GM19372 (cell line): ENCODE data around the gene FMO4.
"Not testable (repeated sequence)": the region's sequence is repeated elsewhere in the genome, so short reads cannot be mapped to it uniquely, and the experiment has no call there.

Source experiments
- ATAC-seq: cut with Tn5 transposase; IDR thresholded peaks from one replicate; pipeline ENCODE4 v1.9.1; 2021; ENCODE audit warnings: mild to moderate bottlenecking, low read depth, moderate library complexity; ENCODE audit not compliant: unreplicated experiment

FMO4 gene, protein sequence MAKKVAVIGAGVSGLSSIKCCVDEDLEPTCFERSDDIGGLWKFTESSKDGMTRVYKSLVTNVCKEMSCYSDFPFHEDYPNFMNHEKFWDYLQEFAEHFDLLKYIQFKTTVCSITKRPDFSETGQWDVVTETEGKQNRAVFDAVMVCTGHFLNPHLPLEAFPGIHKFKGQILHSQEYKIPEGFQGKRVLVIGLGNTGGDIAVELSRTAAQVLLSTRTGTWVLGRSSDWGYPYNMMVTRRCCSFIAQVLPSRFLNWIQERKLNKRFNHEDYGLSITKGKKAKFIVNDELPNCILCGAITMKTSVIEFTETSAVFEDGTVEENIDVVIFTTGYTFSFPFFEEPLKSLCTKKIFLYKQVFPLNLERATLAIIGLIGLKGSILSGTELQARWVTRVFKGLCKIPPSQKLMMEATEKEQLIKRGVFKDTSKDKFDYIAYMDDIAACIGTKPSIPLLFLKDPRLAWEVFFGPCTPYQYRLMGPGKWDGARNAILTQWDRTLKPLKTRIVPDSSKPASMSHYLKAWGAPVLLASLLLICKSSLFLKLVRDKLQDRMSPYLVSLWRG

DNA sequence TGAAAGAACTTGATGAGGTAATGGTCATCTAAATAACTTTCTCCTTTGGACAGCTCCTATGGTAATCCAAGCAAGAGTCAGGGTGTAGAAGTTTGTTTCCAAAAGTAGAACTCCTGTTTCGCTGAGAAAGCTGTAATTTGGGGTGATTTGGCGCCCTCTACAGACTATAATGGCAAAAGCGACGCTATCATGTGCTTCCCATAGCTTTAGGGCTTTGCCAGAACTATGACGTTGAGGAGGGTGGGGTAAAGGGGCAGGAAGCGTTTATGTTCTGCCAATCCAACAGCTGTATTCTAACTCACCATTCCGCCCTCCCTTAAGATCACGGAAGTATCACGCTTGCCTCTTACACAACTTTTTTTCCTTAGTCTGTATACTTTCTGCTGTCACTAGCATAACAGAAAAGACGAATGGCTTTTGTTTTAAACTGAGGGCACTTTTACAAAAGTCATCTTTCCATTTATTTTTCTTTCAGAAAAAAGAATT lies at the start of gene FMO4:
TSS of gene FMO4 (plus strand) at position 349 of the 486 bp plus-strand sequence. CDS start 5,643 bp downstream, outside the sequence.
- ATAC-seq: peak; percentile 100

DNA sequence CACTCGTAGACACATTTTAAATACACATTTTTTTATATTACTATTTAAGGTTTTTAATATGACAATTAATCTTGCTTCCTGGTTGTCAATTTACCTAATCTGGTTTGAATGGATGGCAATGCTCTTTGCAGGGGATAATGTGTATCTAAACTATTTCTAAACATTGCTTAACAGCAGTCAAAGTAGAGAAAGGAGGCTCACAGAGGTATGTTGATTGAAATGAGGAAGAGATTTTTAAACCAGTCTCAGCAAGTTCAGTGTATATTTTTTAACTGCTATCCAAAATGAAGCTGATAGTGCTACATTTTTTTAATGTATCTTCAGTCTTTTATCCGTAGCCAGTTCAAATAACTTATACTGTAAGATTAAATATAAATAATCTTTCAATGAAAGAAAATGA lies 48.3 kb upstream of the FMO4 start:
- no peak for ATAC-seq

DNA sequence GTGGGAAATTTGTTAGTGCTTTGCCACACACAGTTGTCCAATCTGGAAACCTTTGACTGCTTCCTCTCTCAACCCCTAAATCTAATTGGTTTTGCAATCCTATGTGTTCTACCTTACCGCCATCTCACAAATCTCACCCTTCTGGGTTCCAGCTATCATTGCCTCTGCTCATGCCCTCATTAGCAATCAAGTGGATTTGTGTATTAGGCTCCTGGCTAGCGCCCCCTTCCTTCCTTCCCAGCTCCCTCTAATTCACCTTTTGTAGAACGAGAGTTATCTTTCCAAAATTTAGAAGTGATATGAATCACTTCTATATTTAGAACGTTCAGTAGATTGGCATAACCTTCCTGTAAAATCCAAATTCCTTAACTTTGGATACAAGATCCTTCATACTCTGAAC lies 47.1 kb upstream of the FMO4 start:
- no peak for ATAC-seq

DNA sequence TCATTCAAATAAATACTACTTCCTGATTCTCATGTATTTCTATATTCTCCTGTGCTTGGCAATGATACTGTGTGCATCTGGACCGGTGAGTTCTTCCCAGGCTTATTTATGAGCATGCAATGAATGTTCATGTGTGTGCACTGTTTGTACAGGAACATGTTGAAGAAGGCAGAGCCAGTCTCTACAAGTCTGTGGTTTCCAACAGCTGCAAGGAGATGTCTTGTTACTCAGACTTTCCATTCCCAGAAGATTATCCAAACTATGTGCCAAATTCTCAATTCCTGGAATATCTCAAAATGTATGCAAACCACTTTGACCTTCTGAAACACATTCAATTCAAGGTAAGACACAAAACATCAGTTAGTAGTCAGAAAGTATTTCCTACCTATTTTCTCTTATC lies 46.6 kb upstream of the FMO4 start:
- no peak for ATAC-seq

DNA sequence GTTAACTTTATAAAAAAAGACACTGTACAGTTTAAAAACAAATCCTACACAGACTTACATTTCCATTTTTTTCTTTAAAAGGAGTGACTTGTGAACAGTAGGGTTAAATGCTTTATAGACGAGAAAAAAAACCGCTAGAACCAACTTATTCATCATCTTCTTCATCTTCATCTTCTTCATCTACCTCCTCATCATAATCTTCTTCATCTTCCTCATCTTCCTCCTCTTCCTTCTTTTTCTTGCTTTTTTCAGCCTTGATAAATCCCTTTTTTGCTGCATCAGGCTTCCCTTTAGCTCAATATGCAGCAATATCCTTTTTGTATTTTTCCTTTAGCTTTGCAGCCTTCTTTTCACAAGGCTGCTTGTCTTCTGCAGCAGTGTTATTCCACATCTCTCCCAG lies 43.2 kb upstream of the FMO4 start:
- ATAC-seq: no peak

DNA sequence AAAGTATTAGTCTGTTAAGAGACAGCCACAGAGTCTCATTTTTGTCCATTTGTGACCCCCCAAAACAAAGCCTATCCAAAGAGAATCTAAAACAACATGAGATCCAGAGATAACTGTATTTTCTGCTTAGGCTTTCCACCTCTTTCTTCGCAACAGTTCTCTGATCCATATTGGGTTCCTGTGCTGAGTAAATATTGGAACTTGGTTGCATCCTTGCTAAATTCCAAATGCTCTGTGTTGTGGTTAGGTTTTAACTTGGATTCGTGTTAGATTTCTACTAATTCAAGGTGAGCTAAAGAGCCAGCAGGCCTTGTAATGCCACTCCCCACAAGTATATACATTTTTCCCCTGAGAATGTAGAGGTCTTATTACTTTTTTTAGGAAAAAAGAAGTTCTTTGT lies 36.4 kb upstream of the FMO4 start:
- no peak for ATAC-seq

DNA sequence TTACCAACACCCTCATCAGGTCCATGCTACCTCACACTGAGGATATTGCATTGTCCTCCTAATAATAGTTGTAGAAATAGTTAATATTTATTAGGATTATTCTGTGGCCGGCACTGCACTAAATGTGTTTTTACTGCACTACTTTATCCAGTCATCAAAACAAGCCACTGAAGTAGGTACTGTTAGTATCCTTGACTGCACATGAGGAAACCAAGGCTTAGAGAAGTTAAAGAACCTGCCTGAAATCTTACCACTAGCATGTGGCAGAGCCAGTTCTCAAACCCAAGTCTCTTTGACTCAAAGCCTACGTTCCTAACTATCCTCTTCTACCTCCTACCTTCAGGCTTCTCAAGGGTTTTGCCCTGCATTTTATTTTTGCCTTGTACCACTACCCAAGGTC lies 34.7 kb upstream of the FMO4 start:
- no peak for ATAC-seq

DNA sequence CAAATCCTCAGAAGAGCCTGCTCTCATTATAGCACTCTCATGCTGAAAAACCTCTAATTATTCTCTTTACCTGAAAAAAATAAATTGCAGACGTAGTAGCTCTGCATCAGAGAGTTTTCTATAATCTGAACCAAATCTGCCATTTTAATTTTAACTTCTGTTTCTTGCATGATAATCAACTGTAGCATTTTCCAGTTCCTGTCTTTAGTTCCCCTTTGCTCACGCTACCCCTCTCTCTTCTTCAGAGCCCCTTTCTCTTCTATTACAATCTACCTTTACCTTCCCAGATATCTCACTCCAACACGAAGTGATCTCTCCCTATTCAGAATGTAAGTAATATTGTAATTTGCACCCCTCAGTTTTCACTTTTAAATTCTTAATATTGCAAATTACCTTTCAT lies 34.3 kb upstream of the FMO4 start:
- no peak for ATAC-seq

DNA sequence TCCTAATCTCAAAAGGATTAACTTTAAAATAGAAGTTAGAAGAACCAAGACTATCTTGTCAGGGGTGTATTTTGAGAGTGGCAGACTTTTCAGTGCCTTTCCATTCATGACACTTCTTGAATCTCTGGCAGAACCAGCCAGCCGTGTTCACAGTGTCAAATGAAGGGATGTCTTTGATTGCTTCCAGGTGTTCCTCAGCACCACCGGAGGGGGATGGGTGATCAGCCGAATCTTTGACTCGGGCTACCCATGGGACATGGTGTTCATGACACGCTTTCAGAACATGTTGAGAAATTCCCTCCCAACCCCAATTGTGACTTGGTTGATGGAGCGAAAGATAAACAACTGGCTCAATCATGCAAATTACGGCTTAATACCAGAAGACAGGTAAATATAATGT lies 33.4 kb upstream of the FMO4 start:
- ATAC-seq: no peak

DNA sequence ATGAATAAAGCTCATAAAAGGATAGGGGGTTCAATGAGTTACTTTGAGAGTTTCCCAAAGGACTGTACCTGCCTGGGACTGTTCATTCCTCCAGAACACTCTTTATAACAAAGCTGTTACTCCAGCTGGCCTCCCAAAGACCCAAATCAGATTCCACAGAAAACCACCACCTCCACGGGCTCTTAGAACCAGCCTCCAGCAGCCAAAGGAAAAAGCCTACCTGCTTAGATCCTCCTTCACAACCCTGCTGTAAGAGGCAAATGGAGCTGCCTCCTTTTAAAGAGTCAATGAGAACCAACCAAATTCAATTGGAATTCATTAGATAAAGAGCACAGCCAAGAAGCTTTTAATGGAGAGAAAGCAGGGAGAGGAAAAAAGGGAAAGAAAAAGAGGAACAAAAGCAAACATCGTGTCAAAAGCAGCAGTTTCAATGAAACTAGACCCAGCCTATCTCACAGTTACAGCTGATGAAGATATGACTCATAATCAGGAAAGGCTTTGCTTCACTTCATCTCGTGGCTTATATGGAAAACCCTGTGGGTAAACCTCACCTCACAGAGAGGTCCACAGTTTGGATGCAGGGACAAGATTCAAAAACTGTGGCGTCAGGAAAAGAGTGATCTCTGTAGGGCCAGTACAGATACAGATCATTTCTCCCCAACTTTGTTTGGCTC lies 27.8 kb upstream of the FMO4 start:
- no peak for ATAC-seq

DNA sequence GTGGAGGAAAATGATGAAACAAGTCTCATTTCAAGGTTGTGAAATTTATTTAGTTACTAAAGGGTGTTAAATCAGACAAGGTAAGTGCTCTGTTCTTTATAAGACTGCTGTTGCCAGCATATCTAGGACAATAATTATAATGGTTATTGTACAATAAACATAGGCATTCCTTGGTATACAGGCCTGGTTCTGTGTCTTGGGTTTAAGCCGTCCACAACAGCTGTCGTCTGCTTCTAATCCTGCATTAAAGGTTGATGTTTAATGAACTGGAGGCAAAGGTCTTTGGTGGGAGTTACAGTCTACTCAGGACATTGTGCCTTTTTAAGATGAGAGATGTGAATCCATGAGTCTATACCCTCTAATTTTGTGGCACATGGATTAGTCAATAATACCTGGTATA lies 23.4 kb upstream of the FMO4 start:
- ATAC-seq: no peak

DNA sequence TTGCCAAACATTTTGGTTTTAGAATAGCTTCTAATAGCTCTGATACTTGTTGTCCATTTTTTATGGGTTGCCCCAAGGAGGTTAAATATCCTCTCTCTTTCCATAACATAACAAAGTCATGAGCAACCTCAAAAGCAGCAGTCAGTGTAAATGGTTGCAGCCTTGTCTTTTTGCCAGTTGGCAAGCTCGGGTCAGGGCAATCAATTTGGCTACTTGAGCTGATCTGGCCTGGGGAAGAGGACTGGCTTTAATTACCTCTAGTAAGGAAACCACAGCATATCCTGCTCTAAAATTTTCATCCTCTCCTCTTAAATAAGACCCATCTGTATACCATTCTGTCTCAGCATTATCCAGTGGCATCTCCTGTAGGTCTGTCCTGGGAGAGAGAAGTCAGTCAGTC lies 21.2 kb upstream of the FMO4 start:
- ATAC-seq: no peak

DNA sequence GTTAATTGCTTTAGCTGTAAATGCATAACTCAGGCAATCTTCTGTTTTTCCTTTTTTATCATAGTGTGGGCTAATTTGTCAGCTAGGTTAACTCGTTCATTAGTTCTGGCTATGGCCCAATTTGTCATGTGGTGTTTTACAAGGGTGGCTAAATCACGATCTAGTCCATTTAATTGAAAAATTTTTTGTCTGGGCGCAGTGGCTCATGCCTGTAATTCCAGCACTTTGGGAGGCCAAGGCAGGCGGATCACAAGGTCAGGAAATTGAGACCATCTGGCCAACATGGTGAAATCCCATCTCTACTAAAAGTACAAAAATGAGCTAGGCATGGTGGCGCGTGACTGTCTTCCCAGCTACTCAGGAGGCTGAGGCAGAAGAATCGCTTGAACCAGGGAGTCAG lies 18.6 kb upstream of the FMO4 start:
- ATAC-seq: not testable (repeated sequence)

DNA sequence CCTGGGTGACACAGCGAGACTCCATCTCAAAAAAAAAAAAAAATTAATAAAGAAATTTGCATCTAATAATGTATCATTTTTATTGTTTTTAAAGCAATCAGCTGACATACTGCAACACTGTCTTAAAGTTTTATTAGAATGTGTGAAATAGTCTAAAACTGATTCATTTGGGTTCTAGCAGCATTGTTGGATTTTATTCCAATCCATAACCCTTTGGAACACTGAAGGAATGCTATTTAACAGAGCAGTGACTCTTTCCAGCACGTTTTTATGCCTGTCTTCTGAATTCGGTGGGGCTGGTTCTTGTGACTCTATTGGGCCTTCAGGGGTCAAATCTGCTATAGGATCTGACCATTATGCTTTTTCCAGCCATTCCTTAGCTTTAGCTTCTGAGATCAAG lies 18.2 kb upstream of the FMO4 start:
- ATAC-seq: no peak

DNA sequence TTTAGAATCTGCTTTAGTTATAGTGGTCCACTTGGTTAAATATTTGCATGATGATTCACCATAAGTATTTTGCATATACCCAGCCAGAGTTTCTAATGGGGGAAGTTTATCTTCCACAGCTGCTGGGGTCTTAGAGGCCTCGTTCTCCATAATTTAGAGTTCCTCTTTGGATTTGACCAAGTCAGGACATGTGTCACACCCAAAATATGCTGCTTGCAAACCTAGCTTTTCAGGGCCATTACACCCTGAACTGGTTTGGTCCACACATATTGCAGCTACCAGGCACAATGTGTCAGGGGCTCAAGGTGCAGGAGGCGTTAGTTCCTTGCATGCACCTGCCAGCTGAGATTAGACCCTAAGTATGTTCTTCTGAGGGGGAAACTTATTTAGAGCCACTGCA lies 17.1 kb upstream of the FMO4 start:
- no peak for ATAC-seq

DNA sequence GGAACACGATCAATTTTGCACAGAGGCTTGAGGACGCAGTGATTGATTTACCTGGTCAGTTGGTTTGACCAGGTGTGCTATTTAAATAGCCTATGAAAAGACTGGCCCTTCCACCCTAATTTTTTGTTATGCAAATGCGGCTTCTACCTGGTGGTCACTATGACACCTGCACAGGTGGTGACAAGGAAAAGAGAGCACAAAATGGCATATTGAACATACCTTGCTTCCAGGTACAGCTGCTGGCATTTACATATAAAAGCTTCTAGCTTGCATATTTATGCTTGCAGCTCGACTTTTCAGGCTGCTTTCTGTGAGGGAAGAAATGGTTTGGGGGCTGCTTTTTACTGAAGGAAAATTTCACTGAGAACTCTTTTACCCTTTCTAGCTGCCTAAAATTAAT lies 15.3 kb upstream of the FMO4 start:
- no peak for ATAC-seq

DNA sequence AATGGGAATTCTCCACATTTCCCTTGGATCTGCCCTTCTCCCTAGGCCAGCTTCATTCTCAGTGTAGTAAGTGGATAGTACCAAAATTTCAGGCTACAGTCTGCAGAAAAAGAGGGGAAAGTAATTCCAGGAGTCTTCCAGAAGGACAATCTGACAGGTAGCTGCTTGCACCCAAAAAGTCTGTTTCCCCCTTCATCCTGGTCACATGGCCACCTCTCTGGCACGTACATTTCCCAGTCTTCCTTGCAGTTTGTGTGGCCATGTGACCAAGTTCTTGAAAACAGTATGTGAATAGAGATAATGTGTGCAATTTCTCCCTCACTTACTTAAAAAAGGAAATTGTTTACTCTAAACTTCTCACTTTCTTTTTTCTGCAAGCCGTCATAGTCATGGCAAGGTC lies 14.6 kb upstream of the FMO4 start:
- ATAC-seq: no peak

DNA sequence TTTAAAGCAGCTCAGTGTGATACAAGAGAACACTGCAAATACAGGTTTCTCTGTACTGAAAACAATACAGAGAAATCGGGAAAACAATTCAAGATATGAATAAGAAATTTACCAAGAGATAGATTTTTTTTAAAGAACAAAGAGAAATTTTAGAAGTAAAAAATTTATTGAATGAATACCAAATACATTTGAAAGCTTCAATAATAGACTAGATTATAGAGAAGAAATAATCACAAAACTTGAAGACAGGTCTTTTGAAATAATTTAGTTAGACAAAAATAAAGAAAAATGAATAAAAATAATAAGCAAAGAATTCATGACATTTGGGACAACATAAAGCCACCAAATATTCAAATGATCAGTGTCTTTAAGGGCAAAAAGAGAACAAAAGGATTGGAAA lies 13.6 kb upstream of the FMO4 start:
- no peak for ATAC-seq

DNA sequence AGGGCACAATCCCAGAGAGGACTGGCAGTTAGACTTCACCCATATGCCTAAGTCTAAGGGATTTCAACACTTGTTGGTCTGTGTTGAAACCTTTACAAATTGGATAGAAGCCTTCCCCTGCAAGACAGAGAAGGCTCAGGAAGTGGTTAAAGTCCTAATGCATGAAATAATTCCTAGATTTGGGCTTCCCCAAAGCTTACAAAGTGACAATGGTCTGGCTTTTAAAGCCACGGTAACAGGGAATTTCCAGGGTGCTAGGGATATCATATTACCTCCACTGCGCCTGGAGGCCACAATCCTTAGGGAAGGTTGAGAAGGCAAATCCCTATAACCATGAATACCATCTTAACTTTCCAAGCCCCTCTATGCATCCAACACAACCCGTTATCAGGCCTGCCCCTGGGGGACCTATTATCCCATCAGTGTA lies 3.3 kb upstream of the FMO4 start:
- no peak for ATAC-seq

DNA sequence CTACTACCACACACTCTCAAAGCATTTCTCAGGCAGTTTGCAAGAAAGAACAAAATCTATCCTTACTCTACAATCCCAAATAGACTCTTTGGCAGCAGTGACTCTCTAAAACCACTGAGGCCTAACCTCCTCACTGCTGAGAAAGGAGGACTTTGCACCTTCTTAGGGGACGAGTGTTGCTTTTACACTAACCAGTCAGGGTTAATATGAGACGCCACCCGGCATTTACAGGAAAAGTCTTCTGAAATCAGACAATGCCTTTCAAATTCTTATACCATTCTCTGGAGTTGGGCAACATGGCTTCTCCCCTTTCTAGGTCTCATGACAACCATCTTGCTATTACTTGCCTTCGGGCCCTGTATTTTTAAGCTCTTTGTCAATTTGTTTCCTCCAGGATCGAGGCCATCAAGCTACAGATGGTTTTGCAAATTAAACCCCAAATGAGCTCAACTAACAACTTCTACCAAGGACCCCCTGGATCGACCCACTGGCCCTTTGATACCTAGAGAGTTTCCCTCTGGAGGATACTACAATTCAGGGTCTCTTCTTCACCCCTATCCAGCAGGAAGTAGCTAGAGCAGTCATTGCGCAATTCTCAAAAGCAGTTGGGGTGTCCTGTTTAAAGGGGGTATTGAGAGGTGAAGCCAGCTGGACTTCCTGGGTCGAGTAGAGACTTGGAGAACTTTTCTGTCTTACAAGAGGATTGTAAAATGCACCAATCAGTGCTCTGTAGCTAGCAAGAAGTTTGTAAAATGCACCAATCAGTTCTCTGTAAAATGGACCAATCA lies 2.0 kb upstream of the FMO4 start:
- ATAC-seq: no peak

DNA sequence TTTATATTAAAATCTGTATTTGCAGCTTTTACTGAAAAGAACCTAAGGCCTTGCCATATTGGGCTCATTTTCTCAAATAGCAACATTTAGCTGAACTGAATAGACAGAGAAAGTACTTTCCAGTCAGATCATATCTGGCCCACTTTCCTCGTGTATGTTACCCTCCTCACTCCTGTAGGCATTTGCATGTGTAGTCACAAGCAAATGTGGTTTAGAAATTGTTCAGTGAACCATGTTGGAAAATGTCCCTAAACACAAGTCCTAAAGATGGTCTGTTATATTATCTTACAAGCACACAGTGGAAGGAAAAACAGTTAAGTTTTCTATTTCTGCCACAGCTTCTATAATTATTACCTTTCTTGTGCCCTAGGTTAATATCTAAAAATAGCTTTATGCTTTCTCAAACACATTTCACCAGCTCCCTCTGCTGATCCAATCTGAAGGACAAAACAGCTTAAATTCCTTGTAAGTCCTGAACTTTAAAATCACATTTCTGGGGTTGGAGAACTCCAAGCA lies 606 bp upstream of the FMO4 start:
- peak; percentile 44 for ATAC-seq
